Right cardiac atrium (tissue), 5 donors: ENCODE results near the gene CALD1. TPM values are rescaled to one million over a fixed set of nuclear protein-coding genes. Genes with fewer than 3 reads are reported as not detected.
A peak's percentile ranks its signal among the peaks of the same experiment; 100 is the strongest.

Experiments used
- ATAC-seq, 2 donors: fragments of 200-7000 bp; cut with Tn5 transposase; one replicate each; pipeline versions ENCODE4 v1.8.0 to v1.9.1; 2020; ENCODE audit warnings: moderate library complexity in 2 of 2, mild to moderate bottlenecking in 1 of 2
- DNase-seq, 3 donors: peaks; one replicate each; pipeline ENCODE4 v3.0.0-alpha.2; 2020
- H3K27ac ChIP-seq: one replicate; pipeline ENCODE4 v1.5.1; 2013; ENCODE audit warnings: mild to moderate bottlenecking, low read length, control low read depth, moderate library complexity
- H3K27me3 ChIP-seq: one replicate; pipeline ENCODE4 v1.6.1; 2013; ENCODE audit not compliant: control insufficient read depth, insufficient read depth
- H3K4me1 ChIP-seq: one replicate; pipeline ENCODE4 v1.6.1; 2013; ENCODE audit warnings: low read length; ENCODE audit not compliant: control insufficient read depth, insufficient read depth
- H3K4me3 ChIP-seq: one replicate; pipeline ENCODE4 v1.5.1; 2013; ENCODE audit warnings: low read length, control low read depth
- H3K9me3 ChIP-seq: one replicate; pipeline ENCODE4 v1.6.1; 2013; ENCODE audit warnings: low read length; ENCODE audit not compliant: control insufficient read depth
- WGBS: extraction: QIAGEN DNeasy Blood & Tissue Kit; methylation state at CpG from one replicate; pipeline ENCODE4 v1.1.7; 2013; 5-methylcytosine and 5-hydroxymethylcytosine counted together
- intact Hi-C, 4 donors: fragments of 100-400 bp; cut with DNase I; formaldehyde crosslinking; loops; one replicate each; pipeline versions ENCODE4 v1.11.0 to v1.14.0; 2022 to 2023
- polyA plus RNA-seq: library from polyadenylated mRNA; stranded (reverse); fragments of 200-250 nt; gene quantifications from one replicate; pipeline ENCODE4 v1.2.3, GENCODE V29; 2013
- total RNA-seq, 4 donors: library from RNA; stranded (reverse); fragmentation: NEBNext Ultra II Directional; extraction: Animal tissue kit (Norgen Biotek cat#: 25700); gene quantifications; one replicate each; pipeline ENCODE4 v1.2.1, GENCODE V29; 2021
- donor health status: healthy with polysubstance abuse.
- donor health status: DM: no; HTN: yes; CAD: no.
- donor health status: DM: no; HTN: no; CAD: no.
- donor health status: DM: no; HTN: yes; CAD: no; lungs with severe emphysema.
- donor health status: DM: yes; HTN: yes; CAD: no.

The CALD1 gene
- total and polyA plus RNA-seq, 5 donors = 93.9 to 214 (median 135) TPM

- Histone ChIP-seq H3K4me3 (no peak overlapping the region), H3K4me1 (peaks cover 5% of the 10 kb centered on the region), H3K27me3 (no peaks in the 10 kb centered on the region), H3K27ac (no peak overlapping the region), H3K9me3 (no peaks in the 10 kb centered on the region)
- 91% methylated on average over 4 of the region's 4 CpGs for WGBS
- DNase-seq = no peak
- no peak for ATAC-seq
- intact Hi-C loops = no loop called here
Measured at GRCh38 chr7:134896073-134896472, 116.6 kb downstream of the CALD1 start.

GRCh38 chr7:134897936-134898335 lies 118.5 kb downstream of the CALD1 start:
- no peak for DNase-seq
- H3K27ac ChIP-seq = no peak overlapping the region
- H3K4me3 ChIP-seq = no peak overlapping the region
- no peak for ATAC-seq
- intact Hi-C loops = no loop called here
- H3K4me1 ChIP-seq = peaks cover 9% of the 10 kb centered on the region
- no peaks in the 10 kb centered on the region for H3K9me3 ChIP-seq
- WGBS = 94% methylated on average over 7 of the region's 7 CpGs
- no peaks in the 10 kb centered on the region for H3K27me3 ChIP-seq

- H3K4me1 ChIP-seq = peaks cover 17% of the 10 kb centered on the region
- no peak overlapping the region for H3K4me3 ChIP-seq
- WGBS = 54% methylated on average over 3 of the region's 3 CpGs
- ATAC-seq (no peak), DNase-seq (no peak)
- H3K9me3 ChIP-seq = no peaks in the 10 kb centered on the region
- intact Hi-C loops = no loop called here
- no peak overlapping the region for H3K27ac ChIP-seq
- no peaks in the 10 kb centered on the region for H3K27me3 ChIP-seq
Measured at GRCh38 chr7:134899729-134900128, 120.3 kb downstream of the CALD1 start.

GRCh38 chr7:134900166-134900982 lies 120.9 kb downstream of the CALD1 start:
- Histone ChIP-seq H3K27me3 (no peaks in the 10 kb centered on the region), H3K4me3 (no peak overlapping the region), H3K9me3 (no peaks in the 10 kb centered on the region), H3K4me1 (peaks cover 19% of the 10 kb centered on the region), H3K27ac (no peak overlapping the region)
- 70% methylated on average over 9 of the region's 9 CpGs for WGBS
- intact Hi-C loops = no loop called here
- no peak for DNase-seq
- ATAC-seq = no peak

- 69% methylated on average over 4 of the region's 4 CpGs for WGBS
- peaks cover 19% of the 10 kb centered on the region for H3K4me1 ChIP-seq
Measured at GRCh38 chr7:134901389-134902020, 122.1 kb downstream of the CALD1 start.

GRCh38 chr7:134902058-134902457 lies 122.6 kb downstream of the CALD1 start:
- Histone ChIP-seq H3K27me3 (no peaks in the 10 kb centered on the region), H3K4me3 (no peak overlapping the region), H3K4me1 (peaks cover 17% of the 10 kb centered on the region), H3K9me3 (no peaks in the 10 kb centered on the region), H3K27ac (peak overlapping the region; percentile 55)
- no peak for DNase-seq
- intact Hi-C loops = no loop called here
- WGBS = 72% methylated on average over 2 of the region's 2 CpGs
- ATAC-seq = no peak

More at GRCh38 chr7:134901389-134902020, 122.1 kb downstream of the CALD1 start:
- Histone ChIP-seq H3K9me3 (no peaks in the 10 kb centered on the region), H3K4me3 (no peak overlapping the region), H3K27me3 (no peaks in the 10 kb centered on the region), H3K27ac (peak overlapping the region; percentile 48)
- ATAC-seq = no peak
- intact Hi-C loops = no loop called here
- no peak for DNase-seq

- H3K4me1 ChIP-seq = peaks cover 15% of the 10 kb centered on the region
- H3K27me3 ChIP-seq = no peaks in the 10 kb centered on the region
- no peak overlapping the region for H3K27ac ChIP-seq
- no peak for DNase-seq
- WGBS = 59% methylated on average over 5 of the region's 5 CpGs
- intact Hi-C loops = no loop called here
- no peaks in the 10 kb centered on the region for H3K9me3 ChIP-seq
- no peak for ATAC-seq
- no peak overlapping the region for H3K4me3 ChIP-seq
Measured at GRCh38 chr7:134903073-134903790, 123.8 kb downstream of the CALD1 start.

GRCh38 chr7:134905375-134905774 lies 125.9 kb downstream of the CALD1 start:
- peaks cover 15% of the 10 kb centered on the region for H3K4me1 ChIP-seq

GRCh38 chr7:134907000-134907399 lies 127.6 kb downstream of the CALD1 start:
- 87% methylated on average over 4 of the region's 4 CpGs for WGBS
- Histone ChIP-seq H3K27ac (no peak overlapping the region), H3K4me1 (peaks cover 15% of the 10 kb centered on the region), H3K27me3 (no peaks in the 10 kb centered on the region), H3K9me3 (no peaks in the 10 kb centered on the region), H3K4me3 (no peak overlapping the region)
- ATAC-seq (no peak), DNase-seq (no peak)
- intact Hi-C loops = no loop called here

More at GRCh38 chr7:134905375-134905774, 125.9 kb downstream of the CALD1 start:
- ATAC-seq (peak; percentile 66 to 79), DNase-seq (peak; percentile 61 to 70 (median 66))
- H3K4me3 ChIP-seq = no peak overlapping the region
- no peaks in the 10 kb centered on the region for H3K27me3 ChIP-seq
- intact Hi-C loops = no loop called here
- H3K9me3 ChIP-seq = no peaks in the 10 kb centered on the region
- 7% methylated on average over 2 of the region's 2 CpGs for WGBS
- peak overlapping the region; percentile 61 for H3K27ac ChIP-seq

- ATAC-seq (no peak), DNase-seq (no peak)
- no peaks in the 10 kb centered on the region for H3K9me3 ChIP-seq
- no peaks in the 10 kb centered on the region for H3K27me3 ChIP-seq
- H3K4me3 ChIP-seq = no peak overlapping the region
- H3K4me1 ChIP-seq = peaks cover 13% of the 10 kb centered on the region
- WGBS = 53% methylated on average over 6 of the region's 6 CpGs
- intact Hi-C loops = no loop called here
- no peak overlapping the region for H3K27ac ChIP-seq
Measured at GRCh38 chr7:134907639-134908038, 128.2 kb downstream of the CALD1 start.

- Histone ChIP-seq H3K27me3 (no peaks in the 10 kb centered on the region), H3K9me3 (no peaks in the 10 kb centered on the region), H3K4me1 (peaks cover 13% of the 10 kb centered on the region), H3K4me3 (no peak overlapping the region), H3K27ac (no peak overlapping the region)
- intact Hi-C loops = no loop called here
- ATAC-seq (no peak), DNase-seq (no peak)
- WGBS = 61% methylated on average over 3 of the region's 3 CpGs
Measured at GRCh38 chr7:134908289-134908688, 128.9 kb downstream of the CALD1 start.
